Ovary (tissue), 3 donors: Measurements from ENCODE around the gene SUMO4.

Experiments
- EP300 ChIP-seq: sonication (generic); formaldehyde crosslinking; IDR thresholded peaks from one replicate; pipeline ENCODE4 v1.6.1; 2017; ENCODE audit warnings: antibody characterized with exemption
- POLR2A ChIP-seq: fragments of 450-650 bp; IDR thresholded peaks from one replicate; pipeline ENCODE4 v1.6.1; 2017; ENCODE audit warnings: antibody characterized with exemption, mild to moderate bottlenecking, moderate library complexity
- TF ChIP-seq, protein P1 (sequence below), 3 donors: fragments of 450-650 bp in 2 of 3; fragments of 200-600 bp in 1 of 3; IDR thresholded peaks; one replicate each; pipeline versions ENCODE4 v1.5.1 to v1.8.0; 2016 to 2022; ENCODE audit warnings: antibody characterized with exemption in 3 of 3, mild to moderate bottlenecking in 1 of 3
- donor health status: DM: no; HTN: no; CAD: no.

DNA sequence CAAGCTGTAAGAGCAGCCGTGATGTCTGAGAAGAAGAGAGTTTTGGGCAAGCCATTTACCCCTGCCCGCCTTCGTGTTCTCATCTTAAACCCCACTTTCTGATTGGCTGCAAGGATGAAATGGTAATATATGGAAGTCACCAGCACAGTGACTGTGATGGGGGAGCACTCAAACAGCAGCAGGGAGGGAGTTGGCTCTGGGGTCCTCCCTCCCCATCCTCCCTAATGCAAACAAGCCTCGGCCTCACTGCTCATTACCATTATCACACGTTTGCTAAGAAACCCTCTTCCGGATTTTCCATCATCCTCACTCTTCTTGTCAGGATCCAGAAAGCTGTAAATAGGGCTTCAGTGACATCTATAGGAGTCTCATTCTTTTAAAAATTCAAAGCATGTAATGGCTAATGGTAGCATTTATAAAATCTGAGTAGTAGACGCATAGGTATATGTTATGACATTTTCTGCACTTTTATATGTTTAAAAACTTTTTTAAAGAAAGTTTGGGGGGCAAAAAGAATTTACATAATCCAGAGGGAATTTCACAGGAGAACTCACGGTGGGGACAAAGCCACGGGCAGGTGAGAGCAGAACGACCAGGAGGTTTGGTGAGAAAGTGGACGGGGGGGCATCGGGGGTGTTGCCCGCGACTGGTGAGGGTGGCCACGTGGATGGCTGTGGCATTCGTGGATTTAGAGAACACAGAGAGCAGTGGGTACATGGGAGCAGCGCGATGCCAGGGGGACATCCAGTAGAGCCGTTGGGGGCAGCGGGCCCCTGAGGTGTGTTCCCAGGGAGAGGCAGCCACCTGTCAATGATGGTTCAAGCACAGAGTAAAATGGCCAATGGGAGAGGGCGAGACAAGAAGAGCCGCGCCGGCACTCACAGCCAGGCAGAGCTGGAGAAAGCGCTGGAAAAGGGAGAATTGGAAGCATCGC, 29.6 kb downstream of the SUMO4 start:
- TF ChIP-seq, protein P1, sequence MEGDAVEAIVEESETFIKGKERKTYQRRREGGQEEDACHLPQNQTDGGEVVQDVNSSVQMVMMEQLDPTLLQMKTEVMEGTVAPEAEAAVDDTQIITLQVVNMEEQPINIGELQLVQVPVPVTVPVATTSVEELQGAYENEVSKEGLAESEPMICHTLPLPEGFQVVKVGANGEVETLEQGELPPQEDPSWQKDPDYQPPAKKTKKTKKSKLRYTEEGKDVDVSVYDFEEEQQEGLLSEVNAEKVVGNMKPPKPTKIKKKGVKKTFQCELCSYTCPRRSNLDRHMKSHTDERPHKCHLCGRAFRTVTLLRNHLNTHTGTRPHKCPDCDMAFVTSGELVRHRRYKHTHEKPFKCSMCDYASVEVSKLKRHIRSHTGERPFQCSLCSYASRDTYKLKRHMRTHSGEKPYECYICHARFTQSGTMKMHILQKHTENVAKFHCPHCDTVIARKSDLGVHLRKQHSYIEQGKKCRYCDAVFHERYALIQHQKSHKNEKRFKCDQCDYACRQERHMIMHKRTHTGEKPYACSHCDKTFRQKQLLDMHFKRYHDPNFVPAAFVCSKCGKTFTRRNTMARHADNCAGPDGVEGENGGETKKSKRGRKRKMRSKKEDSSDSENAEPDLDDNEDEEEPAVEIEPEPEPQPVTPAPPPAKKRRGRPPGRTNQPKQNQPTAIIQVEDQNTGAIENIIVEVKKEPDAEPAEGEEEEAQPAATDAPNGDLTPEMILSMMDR (IDR thresholded peaks at IDR 0.05): no peak
- TF ChIP-seq POLR2A: no peak
- no peak for TF ChIP-seq EP300
